GM18517 (cell line): ENCODE data around the gene PPARGC1A.

ENCODE experiments used
- ATAC-seq: cut with Tn5 transposase; IDR thresholded peaks from one replicate; pipeline ENCODE4 v1.9.1; 2021; ENCODE audit warnings: mild to moderate bottlenecking, moderate library complexity; ENCODE audit not compliant: unreplicated experiment

PPARGC1A gene, protein sequence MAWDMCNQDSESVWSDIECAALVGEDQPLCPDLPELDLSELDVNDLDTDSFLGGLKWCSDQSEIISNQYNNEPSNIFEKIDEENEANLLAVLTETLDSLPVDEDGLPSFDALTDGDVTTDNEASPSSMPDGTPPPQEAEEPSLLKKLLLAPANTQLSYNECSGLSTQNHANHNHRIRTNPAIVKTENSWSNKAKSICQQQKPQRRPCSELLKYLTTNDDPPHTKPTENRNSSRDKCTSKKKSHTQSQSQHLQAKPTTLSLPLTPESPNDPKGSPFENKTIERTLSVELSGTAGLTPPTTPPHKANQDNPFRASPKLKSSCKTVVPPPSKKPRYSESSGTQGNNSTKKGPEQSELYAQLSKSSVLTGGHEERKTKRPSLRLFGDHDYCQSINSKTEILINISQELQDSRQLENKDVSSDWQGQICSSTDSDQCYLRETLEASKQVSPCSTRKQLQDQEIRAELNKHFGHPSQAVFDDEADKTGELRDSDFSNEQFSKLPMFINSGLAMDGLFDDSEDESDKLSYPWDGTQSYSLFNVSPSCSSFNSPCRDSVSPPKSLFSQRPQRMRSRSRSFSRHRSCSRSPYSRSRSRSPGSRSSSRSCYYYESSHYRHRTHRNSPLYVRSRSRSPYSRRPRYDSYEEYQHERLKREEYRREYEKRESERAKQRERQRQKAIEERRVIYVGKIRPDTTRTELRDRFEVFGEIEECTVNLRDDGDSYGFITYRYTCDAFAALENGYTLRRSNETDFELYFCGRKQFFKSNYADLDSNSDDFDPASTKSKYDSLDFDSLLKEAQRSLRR

DNA sequence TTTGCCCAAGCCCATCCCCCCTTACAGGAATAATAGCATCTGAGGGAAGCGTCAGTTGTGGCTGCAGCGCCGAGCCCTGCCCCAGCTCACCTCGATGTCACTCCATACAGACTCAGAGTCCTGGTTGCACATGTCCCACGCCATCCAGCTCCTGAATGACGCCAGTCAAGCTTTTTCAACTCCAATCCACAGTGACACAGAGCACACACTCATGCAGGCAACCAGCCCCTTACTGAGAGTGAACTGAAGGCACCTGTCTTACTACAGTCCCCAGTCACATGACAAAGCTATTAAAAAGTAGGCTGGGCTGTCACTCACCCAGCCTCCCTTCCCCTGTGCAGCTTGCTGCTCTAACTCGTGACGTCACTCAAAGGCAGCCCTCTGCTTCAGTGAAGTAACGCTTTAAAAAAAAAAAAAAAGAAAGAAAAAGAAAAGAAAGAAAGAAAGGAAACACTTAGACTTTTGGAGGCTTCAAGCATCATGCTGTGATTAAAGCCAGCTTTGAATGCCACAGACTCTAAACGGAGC is at the start of gene PPARGC1A:
PPARGC1A (minus strand) TSS at position 234 of the 528 bp plus-strand sequence; CDS start at position 144, 90 bp downstream.
- no peak for ATAC-seq

DNA sequence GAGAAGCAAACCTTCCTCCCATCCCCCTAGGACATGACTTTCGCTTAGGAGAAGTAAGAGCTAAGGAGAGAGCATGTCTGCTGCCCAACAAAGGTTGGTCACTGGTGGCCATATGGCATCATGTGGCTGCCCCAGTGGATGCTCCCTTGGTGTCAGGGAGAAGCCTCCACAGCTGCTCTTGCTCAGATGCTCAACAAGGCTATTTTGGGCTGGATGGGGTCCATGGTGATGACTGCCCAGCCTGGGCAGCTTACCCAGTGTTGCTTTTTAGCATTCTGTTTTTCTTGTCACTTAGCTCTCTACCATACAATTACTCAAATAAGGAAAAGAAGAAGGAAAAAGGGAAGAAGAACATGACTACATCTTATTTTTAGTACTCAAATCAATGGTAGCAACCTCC is 48.9 kb upstream of the PPARGC1A start:
- ATAC-seq: no peak

DNA sequence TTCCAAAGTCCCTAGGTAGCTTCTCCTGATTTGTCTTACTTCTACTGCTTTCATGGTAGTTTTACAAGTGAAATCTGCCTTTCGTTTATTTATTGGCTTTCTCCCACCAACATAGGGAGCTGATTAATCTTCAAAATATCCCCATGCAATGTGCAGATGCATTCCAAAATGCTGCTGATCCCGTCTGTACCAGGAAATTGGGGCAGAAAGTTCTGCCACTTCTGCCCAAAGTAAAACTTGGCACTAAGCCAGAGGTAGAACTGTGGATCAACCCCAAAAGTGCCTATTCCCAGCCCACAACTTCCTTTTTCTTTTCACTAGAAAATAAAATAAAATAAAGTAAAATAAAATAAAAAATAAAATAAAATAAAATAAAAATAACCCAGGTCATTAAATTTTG is 47.3 kb upstream of the PPARGC1A start:
- no peak for ATAC-seq

- ATAC-seq: no peak
These were observed 45.1 kb upstream of the PPARGC1A start for GRCh38 chr4:23934915-23935314.

DNA sequence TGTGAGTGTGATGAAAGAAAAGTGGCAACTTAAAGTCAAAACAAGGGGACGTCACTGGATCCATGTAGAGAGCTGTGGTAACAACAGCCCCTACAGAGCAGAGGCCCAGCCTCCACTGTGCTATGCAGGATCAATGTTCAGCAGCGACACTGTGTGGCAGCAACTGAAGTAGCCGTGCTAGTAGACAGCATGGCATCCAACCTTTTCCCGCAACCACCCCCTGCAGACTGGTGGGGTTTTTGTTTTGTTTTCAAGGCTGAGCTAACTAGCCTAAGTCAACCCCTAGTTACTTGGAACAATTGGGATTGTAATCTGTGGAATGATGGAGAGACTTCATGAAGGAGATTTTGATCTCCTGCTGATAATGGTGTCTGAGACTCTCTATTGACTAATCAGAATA is 44.4 kb upstream of the PPARGC1A start:
- no peak for ATAC-seq

DNA sequence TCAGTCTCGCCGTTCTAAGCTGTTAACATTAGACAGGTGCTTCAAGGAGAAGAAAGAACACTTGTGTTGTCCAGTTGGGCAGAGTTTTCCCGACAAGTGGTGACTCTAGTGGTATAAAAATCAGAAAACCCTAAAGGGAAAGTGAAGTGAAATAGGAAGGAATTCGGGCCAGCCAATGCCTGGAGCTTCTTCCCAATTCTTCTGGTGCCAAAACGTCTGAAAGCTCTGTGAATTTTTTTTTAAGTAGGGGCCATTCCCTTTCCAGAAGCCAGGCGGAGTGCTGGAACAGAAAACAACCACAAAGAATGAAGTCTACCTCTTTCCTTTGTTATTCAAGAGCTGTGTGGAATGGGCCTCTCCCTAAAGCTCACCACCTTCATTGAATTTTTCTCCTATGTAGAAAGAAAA is 43.1 kb upstream of the PPARGC1A start:
- ATAC-seq: no peak

DNA sequence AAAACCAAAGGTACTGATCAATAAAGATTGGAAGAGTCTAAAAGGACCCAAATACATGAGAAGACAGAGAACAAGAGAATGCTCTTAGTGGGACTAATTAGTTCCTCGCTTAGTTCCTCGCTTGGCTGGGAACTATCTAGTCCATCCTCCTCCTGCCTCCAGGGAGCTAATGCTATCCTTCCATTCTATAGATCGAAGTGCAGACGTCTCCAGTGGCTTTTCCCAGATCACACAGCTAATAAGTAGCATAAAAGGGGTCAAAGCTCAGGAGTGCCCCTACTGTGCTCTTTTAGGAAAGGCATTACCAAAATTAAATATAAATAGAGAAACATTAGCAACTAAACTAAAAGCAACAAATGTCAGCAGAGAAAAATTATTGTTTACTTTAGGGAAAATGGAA is 42.3 kb upstream of the PPARGC1A start:
- no peak for ATAC-seq

DNA sequence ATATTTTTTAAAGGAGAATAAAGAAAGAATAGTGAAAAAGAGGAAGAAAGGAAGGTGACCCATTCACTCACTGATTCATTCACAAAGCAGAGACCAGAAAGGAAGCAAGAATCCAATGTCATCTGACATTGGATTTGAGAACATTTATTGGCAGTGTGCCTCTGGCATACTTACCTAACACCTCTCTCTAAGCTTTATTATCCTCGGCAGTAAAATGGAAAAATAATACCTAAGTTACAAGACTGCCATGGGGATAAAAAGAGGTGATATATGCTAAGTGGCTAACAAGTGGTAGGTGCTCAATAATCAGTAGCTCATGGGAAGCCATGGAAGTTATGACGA is 41.6 kb upstream of the PPARGC1A start:
- no peak for ATAC-seq

DNA sequence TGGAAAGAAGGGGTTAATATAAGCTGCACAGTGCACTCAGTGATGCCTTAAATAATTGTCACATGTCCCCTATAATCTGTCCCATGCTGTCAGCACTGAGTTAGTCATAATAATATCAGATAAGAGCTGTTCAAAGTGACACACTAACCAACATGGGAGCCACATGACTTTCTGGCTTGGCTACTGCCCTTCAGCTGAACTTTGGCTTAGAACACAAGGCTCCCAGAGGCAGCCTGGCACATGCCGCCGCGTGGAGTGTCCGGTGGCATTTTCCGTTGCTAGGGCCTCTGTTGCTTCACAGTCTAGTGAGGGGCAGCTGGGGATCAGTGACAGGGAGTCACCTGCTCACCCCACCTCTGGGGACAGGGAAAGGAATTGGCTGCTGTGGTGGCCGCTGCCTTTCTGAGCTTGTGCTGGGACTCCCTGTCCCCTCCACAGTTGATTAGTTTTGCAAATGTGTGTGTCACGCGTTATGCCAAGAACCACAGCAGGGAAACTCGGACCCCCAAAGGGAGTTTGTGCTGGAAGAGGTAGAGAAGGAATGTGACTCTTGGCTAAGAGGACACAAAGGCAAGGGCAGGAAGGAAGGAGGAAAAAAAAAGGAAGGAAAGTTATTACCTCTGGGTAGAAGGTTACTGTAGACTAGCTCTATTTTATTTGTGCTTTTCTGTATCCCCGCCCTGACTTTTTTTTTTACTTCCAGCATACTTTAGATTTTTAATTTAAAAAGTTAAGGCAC is 41.1 kb upstream of the PPARGC1A start:
- ATAC-seq: no peak

- no peak for ATAC-seq
These were observed 39.4 kb upstream of the PPARGC1A start for GRCh38 chr4:23929248-23929647.

- ATAC-seq: no peak
These were observed 34.7 kb upstream of the PPARGC1A start for GRCh38 chr4:23924556-23924955.

DNA sequence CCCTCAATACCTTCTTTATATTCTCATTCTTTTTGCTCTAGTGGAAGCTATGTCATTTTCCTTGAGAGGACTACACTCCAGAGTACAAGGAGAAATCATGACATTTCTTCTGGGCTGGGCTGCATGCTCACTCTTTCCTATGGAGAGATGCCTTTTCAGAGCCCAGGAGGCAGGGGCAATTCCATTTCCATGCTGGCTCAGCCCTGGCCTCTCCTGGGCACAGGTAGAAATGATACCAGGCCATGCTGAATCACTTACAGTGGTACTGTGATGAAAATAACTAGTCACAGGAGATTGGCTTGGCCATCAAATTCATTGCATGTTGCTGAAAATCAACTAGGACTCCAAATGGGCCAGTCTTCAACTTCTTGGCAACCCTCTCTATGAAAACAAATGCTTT is 34.0 kb upstream of the PPARGC1A start:
- ATAC-seq: no peak

GRCh38 chr4:23923141-23923540 is 33.3 kb upstream of the PPARGC1A start:
- no peak for ATAC-seq

- ATAC-seq: no peak
These were observed 32.8 kb upstream of the PPARGC1A start for GRCh38 chr4:23922541-23923111.

- ATAC-seq: no peak
These were observed 32.2 kb upstream of the PPARGC1A start for GRCh38 chr4:23922013-23922412.

GRCh38 chr4:23921447-23921845 is 31.6 kb upstream of the PPARGC1A start:
- ATAC-seq: no peak

DNA sequence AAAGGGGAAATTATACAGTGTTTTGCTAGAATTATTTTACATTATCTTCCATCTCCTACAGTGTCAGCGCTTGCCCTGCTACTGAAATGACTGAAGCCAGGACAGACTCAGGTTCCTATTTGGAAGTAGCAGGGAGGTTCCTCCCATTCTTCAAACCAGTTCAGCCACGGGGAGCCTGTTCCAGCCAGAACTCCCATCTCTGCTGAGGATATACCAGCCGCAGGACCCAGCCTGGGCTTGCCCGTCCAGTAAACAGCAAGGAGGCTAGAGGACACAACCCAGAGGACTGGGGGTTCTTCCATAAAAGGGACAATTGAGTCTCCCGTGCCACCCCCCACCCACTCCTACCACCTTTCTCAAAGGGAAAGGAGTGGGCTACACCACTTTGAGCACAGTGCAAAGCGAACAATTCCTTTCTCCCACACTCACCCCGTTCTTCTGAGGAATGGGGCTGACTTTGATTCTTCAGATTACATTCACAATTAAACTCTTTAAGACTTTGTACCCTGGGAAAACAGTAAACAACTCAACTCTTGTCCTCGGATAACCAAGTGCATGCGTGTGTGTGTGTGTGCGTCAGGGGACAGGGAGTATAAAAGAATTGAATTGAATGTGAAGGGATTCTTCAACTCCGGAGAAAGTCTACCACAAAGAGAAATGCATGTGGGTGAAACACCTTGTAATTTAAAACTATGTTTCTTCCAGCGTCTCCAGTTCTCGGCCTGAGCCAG is 31.0 kb upstream of the PPARGC1A start:
- ATAC-seq: no peak

- ATAC-seq: no peak
These were observed 30.4 kb upstream of the PPARGC1A start for GRCh38 chr4:23920296-23920695.

- no peak for ATAC-seq
These were observed 26.4 kb upstream of the PPARGC1A start for GRCh38 chr4:23916282-23916681.

GRCh38 chr4:23915459-23916132 is 25.7 kb upstream of the PPARGC1A start:
- no peak for ATAC-seq
